ENCODE data around the gene GRB10. TPM values are rescaled to one million over a fixed set of nuclear protein-coding genes. Genes with fewer than 3 reads are reported as not detected.

The GRB10 gene
- total RNA-seq, 2 donors from 2014 or later: 10.3 to 15.1 TPM

GRCh38 chr7:50768485-50769474 is 13.9 kb downstream of the GRB10 start:
- Histone ChIP-seq H3K9me3 (no peaks in the 10 kb centered on the region), H3K4me3 (no peak overlapping the region), H3K9ac (ENCODE audit: low read depth in 2 of 2, low read length in 2 of 2) (no peak overlapping the region), H3K27me3 (no peaks in the 10 kb centered on the region), H3K4me1 (no peaks in the 10 kb centered on the region), H3K36me3 (no peaks in the 10 kb centered on the region), H3K27ac (no peak overlapping the region)
- no peak for TF ChIP-seq CTCF (IDR thresholded peaks at IDR 0.05)
- no peak for DNase-seq
- intact Hi-C loops (cut with DNase I): no loop called here

- H3K4me3 ChIP-seq: no peak overlapping the region
- H3K27ac ChIP-seq: no peak overlapping the region
- TF ChIP-seq CTCF (IDR thresholded peaks at IDR 0.05): no peak
- H3K4me1 ChIP-seq: no peaks in the 10 kb centered on the region
- intact Hi-C loops (cut with DNase I): no loop called here
- no peaks in the 10 kb centered on the region for H3K9me3 ChIP-seq
- no peak for DNase-seq
- no peaks in the 10 kb centered on the region for H3K36me3 ChIP-seq
- no peak overlapping the region for H3K9ac ChIP-seq (ENCODE audit: low read depth in 2 of 2, low read length in 2 of 2)
- no peaks in the 10 kb centered on the region for H3K27me3 ChIP-seq
Observed at GRCh38 chr7:50766849-50767207, 15.9 kb downstream of the GRB10 start.

- Histone ChIP-seq H3K4me3 (no peak overlapping the region), H3K4me1 (no peaks in the 10 kb centered on the region), H3K27me3 (no peaks in the 10 kb centered on the region), H3K27ac (no peak overlapping the region), H3K9me3 (no peaks in the 10 kb centered on the region), H3K9ac (ENCODE audit: low read depth in 2 of 2, low read length in 2 of 2) (no peak overlapping the region), H3K36me3 (no peaks in the 10 kb centered on the region)
- TF ChIP-seq CTCF (IDR thresholded peaks at IDR 0.05): no peak
- no peak for DNase-seq
- intact Hi-C loops (cut with DNase I): no loop called here
Observed at GRCh38 chr7:50766106-50766848, 16.4 kb downstream of the GRB10 start.

- Histone ChIP-seq H3K4me3 (no peak overlapping the region), H3K4me1 (no peaks in the 10 kb centered on the region), H3K9ac (ENCODE audit: low read depth in 2 of 2, low read length in 2 of 2) (no peak overlapping the region), H3K36me3 (no peaks in the 10 kb centered on the region), H3K27ac (no peak overlapping the region), H3K27me3 (no peaks in the 10 kb centered on the region), H3K9me3 (no peaks in the 10 kb centered on the region)
- DNase-seq: no peak
- intact Hi-C loops (cut with DNase I): no loop called here
- TF ChIP-seq CTCF (IDR thresholded peaks at IDR 0.05): no peak
Observed at GRCh38 chr7:50762337-50762736, 20.4 kb downstream of the GRB10 start.

- H3K27ac ChIP-seq: no peak overlapping the region
- no peaks in the 10 kb centered on the region for H3K4me1 ChIP-seq
- H3K36me3 ChIP-seq: no peaks in the 10 kb centered on the region
- H3K9ac ChIP-seq (ENCODE audit: low read depth in 2 of 2, low read length in 2 of 2): no peak overlapping the region
- H3K4me3 ChIP-seq: no peak overlapping the region
- TF ChIP-seq CTCF (IDR thresholded peaks at IDR 0.05): no peak
- intact Hi-C loops (cut with DNase I): no loop called here
- no peaks in the 10 kb centered on the region for H3K9me3 ChIP-seq
- no peak for DNase-seq
- no peaks in the 10 kb centered on the region for H3K27me3 ChIP-seq
Observed at GRCh38 chr7:50761713-50762112, 21.0 kb downstream of the GRB10 start.

Data from colonic mucosa (tissue), 4 donors.